Hepatocyte (in vitro differentiated cells): Measurements from ENCODE around the gene CAPN8. TPM values are rescaled to one million over a fixed set of nuclear protein-coding genes. Genes with fewer than 3 reads are reported as not detected.

Experiments used
- DNase-seq: peaks from one replicate; pipeline ENCODE4 v3.0.0-alpha.2; 2016; ENCODE audit warnings: low spot score
- H2AFZ ChIP-seq: fragments of 200-600 bp; sonication (generic); 2 replicates; pipeline ENCODE4 v1.6.0; 2016; ENCODE audit warnings: antibody characterized with exemption, mild to moderate bottlenecking
- H3K27ac ChIP-seq: fragments of 200-600 bp; sonication (generic); 2 replicates; pipeline ENCODE4 v1.5.1; 2016; ENCODE audit warnings: mild to moderate bottlenecking
- H3K27me3 ChIP-seq: fragments of 200-600 bp; sonication (generic); 2 replicates; pipeline ENCODE4 v1.6.1; 2016
- H3K36me3 ChIP-seq: fragments of 200-600 bp; sonication (generic); replicated peaks from 2 replicates; pipeline ENCODE4 v1.5.1; 2016; ENCODE audit warnings: low read depth; ENCODE audit not compliant: insufficient read depth
- H3K4me1 ChIP-seq: fragments of 200-600 bp; sonication (generic); 2 replicates; pipeline ENCODE4 v1.5.1; 2016; ENCODE audit warnings: mild to moderate bottlenecking, moderate library complexity; ENCODE audit not compliant: insufficient read depth
- H3K4me2 ChIP-seq: fragments of 200-600 bp; sonication (generic); 2 replicates; pipeline ENCODE4 v1.6.0; 2016
- H3K4me3 ChIP-seq: fragments of 200-600 bp; sonication (generic); 2 replicates; pipeline ENCODE4 v1.5.1; 2016; ENCODE audit warnings: mild to moderate bottlenecking
- H3K79me2 ChIP-seq: fragments of 200-600 bp; sonication (generic); 2 replicates; pipeline ENCODE4 v1.6.0; 2017; ENCODE audit warnings: mild to moderate bottlenecking
- H3K9me2 ChIP-seq: fragments of 200-600 bp; sonication (generic); replicated peaks from 2 replicates; pipeline ENCODE4 v1.6.0; 2017; ENCODE audit warnings: mild to moderate bottlenecking; ENCODE audit not compliant: insufficient read depth
- H3K9me3 ChIP-seq: fragments of 200-600 bp; sonication (generic); 2 replicates; pipeline ENCODE4 v1.5.1; 2016; ENCODE audit warnings: low read depth, mild to moderate bottlenecking
- H4K20me1 ChIP-seq: fragments of 200-600 bp; sonication (generic); 2 replicates; pipeline ENCODE4 v1.6.0; 2016; ENCODE audit warnings: mild to moderate bottlenecking; ENCODE audit not compliant: insufficient read depth, poor library complexity, severe bottlenecking
- CTCF ChIP-seq: fragments of 200-600 bp; sonication (generic); IDR thresholded peaks from 2 replicates; pipeline ENCODE4 v1.5.1; 2016; ENCODE audit warnings: antibody characterized with exemption, mild to moderate bottlenecking; ENCODE audit not compliant: poor library complexity
- EZH2 ChIP-seq: fragments of 200-600 bp; sonication (generic); IDR thresholded peaks from 2 replicates; pipeline ENCODE4 v1.6.1; 2016; ENCODE audit warnings: antibody characterized with exemption, mild to moderate bottlenecking, borderline replicate concordance
- EZH2phosphoT487 ChIP-seq: fragments of 200-600 bp; sonication (generic); IDR thresholded peaks from one replicate; pipeline ENCODE4 v1.6.1; 2018; ENCODE audit warnings: antibody characterized with exemption, mild to moderate bottlenecking, low read depth, moderate library complexity; ENCODE audit not compliant: unreplicated experiment, severe bottlenecking
- WGBS: methylation state at CpG from one replicate; pipeline ENCODE4 v1.1.6; 2016; ENCODE audit warnings: low lambda C conversion rate; ENCODE audit errors: missing lambda C conversion rate; 5-methylcytosine and 5-hydroxymethylcytosine counted together
- polyA plus RNA-seq: library from polyadenylated mRNA; unstranded; fragments of >200 nt; fragmentation: Nextera tagmentation; extraction: Ambion mirVana; gene quantifications from 2 replicates; pipeline ENCODE4 v1.2.1, GENCODE V29; 2016
- total RNA-seq: library from RNA; depleted of rRNA; stranded (reverse); fragments of >200 nt; gene quantifications from 2 replicates; pipeline ENCODE4 v1.2.3, GENCODE V29; 2014

CAPN8 gene
- total and polyA plus RNA-seq, 2 experiments from 2014 or later = 16.4 to 18.0 TPM

GRCh38 chr1:223513309-223513708 lies 152.2 kb downstream of the CAPN8 start:
- H3K36me3 ChIP-seq = no peaks in the 10 kb centered on the region
- no peak for DNase-seq
- H3K27ac ChIP-seq = no peak overlapping the region
- no peak overlapping the region for H3K4me3 ChIP-seq
- peaks cover 10% of the 10 kb centered on the region for H3K27me3 ChIP-seq
- no peaks in the 10 kb centered on the region for H3K4me1 ChIP-seq
- no peak overlapping the region for H2AFZ ChIP-seq
- H3K4me2 ChIP-seq = no peak overlapping the region
- H3K79me2 ChIP-seq = no peaks in the 10 kb centered on the region
- WGBS = 28% methylated on average over 4 of the region's 4 CpGs
- TF ChIP-seq CTCF = no peak
- TF ChIP-seq EZH2phosphoT487 = no peak
- no peak for TF ChIP-seq EZH2
- no peaks in the 10 kb centered on the region for H3K9me3 ChIP-seq
- no peaks in the 10 kb centered on the region for H4K20me1 ChIP-seq
- H3K9me2 ChIP-seq = no peaks in the 10 kb centered on the region

GRCh38 chr1:223512057-223512456 lies 153.4 kb downstream of the CAPN8 start:
- TF ChIP-seq EZH2 (no peak), CTCF (no peak)
- Histone ChIP-seq H2AFZ (no peak overlapping the region), H3K4me2 (no peak overlapping the region), H3K27me3 (peaks cover 10% of the 10 kb centered on the region), H4K20me1 (no peaks in the 10 kb centered on the region), H3K9me3 (no peaks in the 10 kb centered on the region), H3K9me2 (no peaks in the 10 kb centered on the region), H3K79me2 (no peaks in the 10 kb centered on the region), H3K4me1 (no peaks in the 10 kb centered on the region), H3K4me3 (no peak overlapping the region), H3K36me3 (no peaks in the 10 kb centered on the region), H3K27ac (no peak overlapping the region)
- 80% methylated on average over 6 of the region's 6 CpGs for WGBS
- no peak for DNase-seq

- Histone ChIP-seq H3K36me3 (no peaks in the 10 kb centered on the region), H3K79me2 (no peaks in the 10 kb centered on the region), H4K20me1 (no peaks in the 10 kb centered on the region), H3K9me2 (no peaks in the 10 kb centered on the region), H3K4me1 (no peaks in the 10 kb centered on the region), H3K9me3 (no peaks in the 10 kb centered on the region), H3K27me3 (peaks cover 5% of the 10 kb centered on the region), H2AFZ (no peak overlapping the region), H3K27ac (no peak overlapping the region), H3K4me3 (no peak overlapping the region), H3K4me2 (no peak overlapping the region)
- 78% methylated on average over 7 of the region's 7 CpGs for WGBS
- DNase-seq = no peak
- TF ChIP-seq EZH2phosphoT487 = no peak
- no peak for TF ChIP-seq EZH2
- TF ChIP-seq CTCF = no peak
Observed at GRCh38 chr1:223508796-223509195, 156.7 kb downstream of the CAPN8 start.

GRCh38 chr1:223504741-223505140 lies 160.8 kb downstream of the CAPN8 start:
- Histone ChIP-seq H4K20me1 (no peaks in the 10 kb centered on the region), H3K4me2 (no peak overlapping the region), H2AFZ (no peak overlapping the region)

More at GRCh38 chr1:223504741-223505140, 160.8 kb downstream of the CAPN8 start:
- no peaks in the 10 kb centered on the region for H3K9me2 ChIP-seq
- no peaks in the 10 kb centered on the region for H3K36me3 ChIP-seq
- DNase-seq = no peak
- H3K79me2 ChIP-seq = no peaks in the 10 kb centered on the region
- no peak overlapping the region for H3K27ac ChIP-seq
- no peaks in the 10 kb centered on the region for H3K4me1 ChIP-seq
- WGBS = 72% methylated on average over 4 of the region's 4 CpGs
- no peak overlapping the region for H3K4me3 ChIP-seq
- no peaks in the 10 kb centered on the region for H3K9me3 ChIP-seq
- H3K27me3 ChIP-seq = no peaks in the 10 kb centered on the region
- TF ChIP-seq EZH2 = no peak
- TF ChIP-seq EZH2phosphoT487 = no peak
- no peak for TF ChIP-seq CTCF
